ENCODE measurements around the gene PARP8.

DNA sequence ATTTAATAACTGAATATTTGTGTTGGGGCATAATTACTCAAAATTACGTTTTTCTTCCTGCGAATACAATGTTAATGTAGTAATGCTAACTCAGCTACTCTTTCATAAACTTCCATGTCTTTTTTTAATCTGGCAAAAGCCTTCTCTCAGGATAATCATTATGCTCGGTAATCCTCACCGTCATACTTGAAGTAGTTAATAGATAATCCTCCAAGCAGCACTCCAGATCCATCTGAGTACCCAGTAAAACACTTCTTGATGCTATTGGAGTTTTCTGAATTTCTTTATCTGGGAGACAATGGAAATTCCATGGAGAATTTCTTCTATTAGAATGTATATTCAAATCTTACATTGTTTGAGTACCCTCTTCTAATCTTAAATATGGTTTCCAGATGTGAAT, 34.3 kb downstream of the PARP8 start:
- no peak for TF ChIP-seq POLR2A (IDR thresholded peaks at IDR 0.05; ENCODE audit: low read length)
- no peak for TF ChIP-seq GATA1 (IDR thresholded peaks at IDR 0.05; ENCODE audit: low read depth, low read length)
